HUDEP-2 (cell line): ENCODE measurements around the gene LRRC8D.

Experiments used
- DNase-seq, 76 experiments: peaks; one replicate each; lab custom pipeline; 2025; ENCODE audit not compliant: unreplicated experiment in 76 of 76; lab: John Stamatoyannopoulos, UW

LRRC8D gene

DNA sequence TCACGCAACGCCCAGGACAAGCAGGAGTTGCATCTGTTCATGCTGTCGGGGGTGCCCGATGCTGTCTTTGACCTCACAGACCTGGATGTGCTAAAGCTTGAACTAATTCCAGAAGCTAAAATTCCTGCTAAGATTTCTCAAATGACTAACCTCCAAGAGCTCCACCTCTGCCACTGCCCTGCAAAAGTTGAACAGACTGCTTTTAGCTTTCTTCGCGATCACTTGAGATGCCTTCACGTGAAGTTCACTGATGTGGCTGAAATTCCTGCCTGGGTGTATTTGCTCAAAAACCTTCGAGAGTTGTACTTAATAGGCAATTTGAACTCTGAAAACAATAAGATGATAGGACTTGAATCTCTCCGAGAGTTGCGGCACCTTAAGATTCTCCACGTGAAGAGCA lies 113.6 kb downstream of the LRRC8D start:
- no peak for DNase-seq

DNA sequence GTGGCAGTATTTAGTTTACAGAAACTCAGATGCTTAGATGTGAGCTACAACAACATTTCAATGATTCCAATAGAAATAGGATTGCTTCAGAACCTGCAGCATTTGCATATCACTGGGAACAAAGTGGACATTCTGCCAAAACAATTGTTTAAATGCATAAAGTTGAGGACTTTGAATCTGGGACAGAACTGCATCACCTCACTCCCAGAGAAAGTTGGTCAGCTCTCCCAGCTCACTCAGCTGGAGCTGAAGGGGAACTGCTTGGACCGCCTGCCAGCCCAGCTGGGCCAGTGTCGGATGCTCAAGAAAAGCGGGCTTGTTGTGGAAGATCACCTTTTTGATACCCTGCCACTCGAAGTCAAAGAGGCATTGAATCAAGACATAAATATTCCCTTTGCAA lies 114.4 kb downstream of the LRRC8D start:
- DNase-seq: no peak

DNA sequence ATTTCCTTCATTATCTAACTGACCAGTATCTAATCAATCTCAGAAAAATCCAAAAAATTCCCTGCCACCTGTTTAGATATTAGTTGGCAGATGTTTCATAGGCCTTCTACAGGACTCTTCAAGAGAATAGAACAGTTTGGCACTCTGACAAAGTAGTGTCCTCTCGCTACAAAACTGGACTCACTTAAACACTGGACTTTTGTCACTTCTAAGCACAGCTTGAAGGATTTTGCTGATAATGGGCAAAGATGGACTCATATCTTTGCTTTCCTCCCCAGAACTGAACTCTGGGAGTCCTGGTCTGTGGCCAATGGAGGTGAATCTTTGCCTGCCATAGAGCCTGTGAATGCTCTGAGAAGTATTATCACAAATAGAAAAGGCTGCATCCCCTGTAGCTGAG lies 115.9 kb downstream of the LRRC8D start:
- DNase-seq: no peak

- DNase-seq: no peak
These were observed 117.6 kb downstream of the LRRC8D start for GRCh38 chr1:89938171-89939055.

GRCh38 chr1:89939059-89939570 lies 118.3 kb downstream of the LRRC8D start:
- no peak for DNase-seq

- no peak for DNase-seq
These were observed 119.0 kb downstream of the LRRC8D start for GRCh38 chr1:89939693-89940438.

GRCh38 chr1:89941110-89941766 lies 120.4 kb downstream of the LRRC8D start:
- DNase-seq: peak in 4 of 76 experiments; percentile 7 to 23 (median 15)

GRCh38 chr1:89942014-89942413 lies 121.2 kb downstream of the LRRC8D start:
- DNase-seq: no peak

DNA sequence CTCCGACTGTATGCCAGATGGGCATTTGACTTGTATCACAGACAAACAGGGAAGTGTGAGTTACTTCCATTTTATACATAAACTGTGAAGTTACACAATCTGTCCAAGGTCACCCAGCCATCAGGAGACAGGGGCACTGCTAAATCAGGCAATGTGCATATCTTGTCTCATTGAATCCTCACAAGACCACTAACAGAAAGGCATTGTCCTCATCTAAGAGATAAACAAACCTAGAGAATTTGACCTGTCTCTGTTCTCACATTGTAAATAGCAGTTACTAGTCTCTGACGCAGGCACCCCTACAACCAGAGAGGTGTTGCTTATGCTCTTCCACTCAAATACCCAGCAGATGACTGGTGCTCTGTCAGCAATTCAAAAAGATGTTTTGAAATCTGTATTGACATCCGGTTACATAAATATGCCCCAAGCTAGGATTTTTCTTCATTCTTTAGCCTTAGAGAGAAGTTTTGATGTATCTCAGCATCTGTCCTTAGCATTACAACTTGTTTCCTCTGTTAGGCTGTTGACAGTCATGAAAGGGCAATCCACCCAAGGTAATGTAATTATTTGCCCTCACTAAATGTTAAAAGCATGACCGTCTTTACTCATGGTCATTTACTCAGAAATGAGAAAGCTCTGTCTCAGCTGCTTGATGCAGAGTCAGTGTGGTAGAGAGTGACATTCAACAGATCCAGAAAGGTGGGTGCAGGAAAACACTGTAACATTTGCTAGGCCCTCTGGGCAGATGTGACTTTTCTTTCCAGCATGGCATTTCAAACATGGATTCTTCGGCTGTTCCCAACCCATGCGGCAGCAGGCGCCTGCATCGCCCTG lies 122.2 kb downstream of the LRRC8D start:
- no peak for DNase-seq

- no peak for DNase-seq
These were observed 123.3 kb downstream of the LRRC8D start for GRCh38 chr1:89943846-89944781.

DNA sequence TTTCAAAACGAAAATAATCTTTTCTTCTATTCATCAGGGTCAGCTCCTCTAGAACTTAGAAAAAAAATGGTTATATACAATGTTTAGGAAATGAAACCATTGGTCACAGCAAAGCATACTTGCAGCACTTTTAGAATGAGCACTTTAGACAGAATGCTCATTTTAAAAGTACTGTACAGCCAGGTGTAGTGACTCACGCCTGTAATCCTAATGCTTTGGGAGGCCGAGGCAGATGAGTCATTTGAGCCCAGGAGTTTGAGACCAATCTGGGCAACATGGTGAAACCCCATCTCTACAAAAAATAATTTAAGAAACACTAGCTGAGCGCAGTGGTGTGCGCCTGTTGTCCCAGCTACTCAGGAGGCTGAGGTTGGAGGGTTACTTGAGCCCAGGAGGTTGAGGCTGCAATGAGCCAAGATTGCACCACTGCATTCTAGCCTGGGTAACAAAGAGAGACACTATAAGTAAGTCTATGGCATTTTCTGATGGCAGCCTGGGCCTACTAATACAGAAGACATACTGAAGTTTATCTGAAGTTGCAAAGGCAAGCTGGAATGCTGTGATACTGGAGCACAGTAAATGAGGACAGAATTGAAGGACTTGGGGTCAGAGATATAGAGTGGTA lies 125.1 kb downstream of the LRRC8D start:
- no peak for DNase-seq

DNA sequence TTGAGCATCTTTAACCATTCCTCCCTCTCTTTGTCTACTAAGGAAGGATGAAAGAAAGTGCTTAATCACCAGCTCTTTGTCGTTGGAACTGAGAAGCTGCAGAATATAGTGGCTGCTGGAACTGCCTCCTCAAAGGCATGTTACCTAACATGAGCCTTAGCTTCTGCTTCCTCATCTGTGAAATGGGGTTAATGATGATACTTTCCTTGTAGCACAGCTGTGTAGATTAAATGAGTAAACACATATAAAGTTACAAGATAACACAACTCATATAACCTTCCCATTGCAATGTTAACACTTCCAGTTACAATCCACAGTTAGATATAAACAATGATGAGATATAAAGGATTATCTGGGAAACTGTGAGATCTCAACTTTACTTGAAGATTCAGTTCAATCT lies 125.7 kb downstream of the LRRC8D start:
- DNase-seq: no peak

DNA sequence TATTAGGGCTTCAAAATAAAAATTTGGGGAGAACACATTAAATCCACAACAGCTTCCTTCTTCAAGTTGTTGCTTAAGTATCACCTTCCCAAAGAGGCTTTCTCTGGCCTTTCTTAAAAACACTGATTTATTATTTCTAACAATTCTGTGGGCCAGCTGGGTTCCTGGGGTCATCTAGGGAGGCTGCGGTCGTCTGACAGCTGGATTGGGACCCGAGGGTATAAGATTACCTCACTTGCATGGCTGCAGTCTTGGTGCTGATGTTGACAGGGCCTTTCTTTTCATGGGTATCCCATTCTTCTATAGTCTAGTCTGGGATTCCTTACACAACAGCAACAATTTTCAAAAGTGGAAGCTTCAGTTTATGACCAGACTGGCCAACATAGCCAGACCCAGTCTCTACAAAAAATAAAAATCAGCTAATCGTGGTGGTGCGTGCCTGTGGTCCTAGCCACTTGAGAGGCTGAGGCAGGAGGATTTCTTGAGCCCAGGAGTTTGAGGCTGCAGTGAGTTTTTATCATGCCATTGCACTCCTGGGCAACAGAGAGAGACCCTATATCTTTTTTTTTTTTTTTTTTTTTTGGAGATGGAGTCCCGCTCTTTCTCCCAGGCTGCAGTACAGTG lies 128.0 kb downstream of the LRRC8D start:
- DNase-seq: no peak

DNA sequence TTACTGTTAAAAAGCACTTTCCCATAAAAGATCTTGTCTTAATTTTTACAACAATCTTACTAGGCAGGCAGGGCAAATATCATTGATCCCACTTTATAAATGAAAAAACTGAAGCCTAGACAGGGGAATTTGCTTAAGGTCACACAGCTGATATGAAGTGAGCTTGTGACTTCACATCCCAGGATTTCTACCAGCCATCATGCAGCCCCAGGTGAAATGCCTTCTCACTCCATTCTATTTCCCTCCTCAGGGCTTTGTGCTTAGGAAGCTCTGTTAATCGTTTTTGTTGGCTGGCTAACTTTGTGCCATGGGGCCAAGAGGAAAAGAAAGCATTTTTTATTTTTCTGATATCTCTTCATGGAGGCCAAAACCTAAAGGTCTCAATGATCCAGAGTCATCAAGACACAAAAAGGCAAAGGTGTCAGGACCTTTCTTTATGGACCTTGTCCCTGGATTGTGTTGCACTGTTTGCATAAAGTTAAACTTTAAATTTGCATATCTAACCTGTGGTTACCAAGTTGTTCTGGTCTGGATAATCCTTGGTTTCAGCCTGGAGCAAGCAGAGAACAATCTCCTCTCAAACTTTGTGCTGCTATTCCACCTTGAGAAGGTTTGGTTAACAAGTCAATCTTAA lies 129.3 kb downstream of the LRRC8D start:
- no peak for DNase-seq

- DNase-seq: no peak
These were observed 129.9 kb downstream of the LRRC8D start for GRCh38 chr1:89950703-89951102.

DNA sequence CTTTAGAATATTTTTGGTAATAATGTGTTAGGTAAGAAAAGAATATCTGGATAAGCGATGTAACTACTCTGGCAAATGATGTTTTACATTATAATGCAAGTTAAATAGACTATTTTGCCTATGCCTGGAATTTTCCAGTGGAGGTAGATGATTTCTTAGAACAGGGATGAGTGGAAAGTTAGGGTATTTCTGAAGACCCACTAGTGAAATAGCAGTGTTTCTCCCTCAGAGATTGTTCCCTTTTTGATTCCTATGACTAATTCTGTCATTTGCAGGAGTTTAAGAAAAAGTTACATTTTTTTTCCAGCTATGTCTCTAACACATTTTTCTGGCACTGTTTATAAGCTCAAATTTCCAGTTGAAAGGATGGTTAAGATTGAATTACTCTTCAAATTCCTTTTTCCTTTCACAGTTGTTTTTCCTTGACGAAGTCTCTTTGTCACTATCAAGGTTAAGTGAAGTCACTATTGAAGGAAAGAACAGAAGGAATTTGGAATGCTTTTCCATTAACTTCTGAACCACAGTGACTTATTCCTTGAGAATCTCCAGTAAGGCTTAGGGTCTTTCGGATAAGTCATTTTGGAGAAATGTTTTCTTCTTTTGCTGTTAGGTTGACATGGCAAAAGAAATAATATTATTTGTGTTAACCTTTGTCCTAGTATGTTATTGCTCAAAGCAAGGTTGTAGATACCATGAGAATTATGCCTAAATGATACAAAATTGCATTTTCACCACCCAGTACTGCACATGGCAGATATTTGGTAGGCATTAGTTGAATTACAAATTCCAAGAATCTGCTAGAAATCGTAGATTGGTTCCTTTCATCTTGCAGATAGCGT lies 131.2 kb downstream of the LRRC8D start:
- DNase-seq: no peak

- DNase-seq: no peak
These were observed 131.8 kb downstream of the LRRC8D start for GRCh38 chr1:89952605-89953130.
